SK-N-SH (cell line): Measurements from ENCODE around the gene MYO9B. TPM values are rescaled to one million over a fixed set of nuclear protein-coding genes. Genes with fewer than 3 reads are reported as not detected.

Experiments
- CTCF ChIA-PET: fragments of 300-600, 350-600 bp; formaldehyde crosslinking; extraction: SDS; loops from one replicate; lab custom pipeline; 2021; lab: Yijun Ruan, JAX
- POLR2A ChIA-PET: fragments of 350-600 bp; sonication (Branson Sonifier 250); formaldehyde crosslinking; extraction: SDS; loops from one replicate; lab custom pipeline; 2020; ENCODE audit warnings: antibody characterized with exemption, inconsistent platforms; lab: Yijun Ruan, JAX
- DNase-seq: peaks from one replicate; pipeline ENCODE4 v3.0.0; 2012
- H2AFZ ChIP-seq: fragments of 200-600 bp; sonication (generic); 2 replicates; pipeline ENCODE4 v1.8.1; 2016; ENCODE audit warnings: antibody characterized with exemption, mild to moderate bottlenecking, low read depth
- H3F3A ChIP-seq: fragments of 200-600 bp; sonication (generic); replicated peaks from 2 replicates; pipeline ENCODE3; 2016; ENCODE audit warnings: antibody characterized with exemption, mild to moderate bottlenecking; ENCODE audit not compliant: insufficient read depth
- H3K27ac ChIP-seq, 2 experiments: fragments of 200-500 bp in 1 of 2; fragments of 200-600 bp in 1 of 2; sonication (Bioruptor generic) in 1 of 2; sonication (generic), shearing (Covaris generic) in 1 of 2; 2 replicates each; pipeline versions ENCODE4 v1.5.1 to v1.6.1; 2014 to 2016; ENCODE audit warnings: low read depth in 2 of 2, inconsistent platforms in 1 of 2, low read length in 1 of 2, mild to moderate bottlenecking in 1 of 2, mixed read lengths in 1 of 2
- H3K27me3 ChIP-seq: fragments of 200-600 bp; sonication (generic), shearing (Covaris generic); 2 replicates; pipeline ENCODE4 v1.6.1; 2016; ENCODE audit warnings: mixed run types; ENCODE audit not compliant: insufficient read depth
- H3K36me3 ChIP-seq, 2 experiments: fragments of 200-500 bp in 1 of 2; fragments of 200-600 bp in 1 of 2; sonication (Bioruptor generic) in 1 of 2; sonication (generic) in 1 of 2; replicated peaks in 1 of 2; 2 replicates each; pipeline versions ENCODE3 to v1.5.1; 2014 to 2016; ENCODE audit warnings: low read length in 1 of 2, mild to moderate bottlenecking in 1 of 2; ENCODE audit not compliant: insufficient read depth in 2 of 2, control insufficient read depth in 1 of 2
- H3K4me1 ChIP-seq, 2 experiments: fragments of 200-500 bp in 1 of 2; fragments of 200-600 bp in 1 of 2; sonication (Bioruptor generic) in 1 of 2; sonication (generic), shearing (Covaris generic) in 1 of 2; 2 replicates each; pipeline versions ENCODE4 v1.5.1 to v1.6.1; 2014 to 2016; ENCODE audit warnings: low read depth in 1 of 2, low read length in 1 of 2, mixed run types in 1 of 2; ENCODE audit not compliant: insufficient read depth in 2 of 2, control insufficient read depth in 1 of 2
- H3K4me2 ChIP-seq: fragments of 200-600 bp; sonication (generic), shearing (Covaris generic); 2 replicates; pipeline ENCODE4 v1.6.1; 2017; ENCODE audit warnings: mixed run types
- H3K4me3 ChIP-seq, 2 experiments: fragments of 200-500 bp in 1 of 2; fragments of 200-600 bp in 1 of 2; sonication (Bioruptor generic) in 1 of 2; sonication (generic), shearing (Covaris generic) in 1 of 2; 2 replicates each; pipeline versions ENCODE4 v1.5.1 to v1.8.1; 2014 to 2016; ENCODE audit warnings: low read depth in 2 of 2, inconsistent platforms in 1 of 2, low read length in 1 of 2, mild to moderate bottlenecking in 1 of 2, mixed read lengths in 1 of 2, moderate library complexity in 1 of 2
- H3K79me2 ChIP-seq: fragments of 200-600 bp; sonication (generic); 2 replicates; pipeline ENCODE4 v1.8.1; 2017; ENCODE audit warnings: mild to moderate bottlenecking; ENCODE audit not compliant: insufficient read depth
- H3K9ac ChIP-seq: fragments of 200-600 bp; sonication (generic); 2 replicates; pipeline ENCODE4 v1.6.1; 2017; ENCODE audit warnings: mixed run types
- H3K9me2 ChIP-seq: fragments of 200-600 bp; sonication (generic); 2 replicates; pipeline ENCODE4 v1.6.1; 2017; ENCODE audit warnings: mixed run types
- H3K9me3 ChIP-seq: fragments of 200-600 bp; sonication (generic); 2 replicates; pipeline ENCODE4 v1.6.1; 2017; ENCODE audit warnings: mixed run types, mild to moderate bottlenecking, moderate library complexity
- H4K20me1 ChIP-seq: fragments of 200-600 bp; sonication (generic); 2 replicates; pipeline ENCODE4 v1.6.1; 2017; ENCODE audit warnings: mild to moderate bottlenecking, mixed run types; ENCODE audit not compliant: insufficient read depth
- ELF1 ChIP-seq: IDR thresholded peaks from 2 replicates; pipeline ENCODE4 v1.4.0; 2012
- EZH2phosphoT487 ChIP-seq: fragments of 200-600 bp; sonication (generic); IDR thresholded peaks from 2 replicates; pipeline ENCODE4 v1.6.1; 2017; ENCODE audit warnings: low read depth, mixed run types, mild to moderate bottlenecking, antibody characterized with exemption, moderate library complexity, borderline replicate concordance
- FOSL2 ChIP-seq: IDR thresholded peaks from 2 replicates; pipeline ENCODE4 v1.4.0; 2012; ENCODE audit warnings: low read depth, mild to moderate bottlenecking, moderate library complexity, borderline replicate concordance
- GABPA ChIP-seq: IDR thresholded peaks from 2 replicates; pipeline ENCODE4 v1.4.0; 2012; ENCODE audit warnings: low read depth, mild to moderate bottlenecking
- JUND ChIP-seq: IDR thresholded peaks from 2 replicates; pipeline ENCODE4 v1.4.0; 2012
- MEF2A ChIP-seq: IDR thresholded peaks from 2 replicates; pipeline ENCODE4 v1.4.0; 2012; ENCODE audit warnings: low read depth, borderline replicate concordance
- MXI1 ChIP-seq: IDR thresholded peaks from 2 replicates; pipeline ENCODE4 v1.6.1; 2012; ENCODE audit warnings: mild to moderate bottlenecking, low read depth, low read length, improper control_type of control experiment
- NRF1 ChIP-seq: IDR thresholded peaks from 2 replicates; pipeline ENCODE4 v1.6.1; 2012; ENCODE audit warnings: low read depth, mild to moderate bottlenecking, low read length
- POLR2AphosphoS5 ChIP-seq: IDR thresholded peaks from 2 replicates; pipeline ENCODE4 v1.6.1; 2012; ENCODE audit warnings: low read depth, low read length
- RAD21 ChIP-seq: IDR thresholded peaks from 2 replicates; pipeline ENCODE4 v1.6.1; 2012; ENCODE audit warnings: mild to moderate bottlenecking, low read length
- REST ChIP-seq: IDR thresholded peaks from 2 replicates; pipeline ENCODE4 v1.6.1; 2012; ENCODE audit warnings: mild to moderate bottlenecking, low read depth, low read length, moderate library complexity
- RFX5 ChIP-seq: IDR thresholded peaks from 2 replicates; pipeline ENCODE4 v1.6.1; 2012; ENCODE audit warnings: mild to moderate bottlenecking, improper control_type of control experiment, low read length
- TAF1 ChIP-seq: IDR thresholded peaks from 2 replicates; pipeline ENCODE4 v1.6.1; 2012; ENCODE audit warnings: low read depth, mild to moderate bottlenecking, low read length, moderate library complexity, borderline replicate concordance
- TCF12 ChIP-seq: IDR thresholded peaks from 2 replicates; pipeline ENCODE4 v1.4.0; 2012
- TEAD4 ChIP-seq: IDR thresholded peaks from 2 replicates; pipeline ENCODE4 v1.4.0; 2012; ENCODE audit warnings: mild to moderate bottlenecking, borderline replicate concordance; ENCODE audit not compliant: insufficient read depth
- YY1 ChIP-seq: IDR thresholded peaks from 2 replicates; pipeline ENCODE4 v1.4.0; 2012; ENCODE audit warnings: low read depth, mild to moderate bottlenecking
- WGBS: methylation state at CpG from one replicate; pipeline ENCODE4 v1.1.6; 2017; ENCODE audit warnings: low lambda C conversion rate; 5-methylcytosine and 5-hydroxymethylcytosine counted together
- polyA plus RNA-seq, 3 experiments: library from polyadenylated mRNA; depleted of rRNA; stranded (reverse); fragments of >200 nt; gene quantifications; 2 replicates each; pipeline ENCODE4 v1.2.3, GENCODE V29; 2012
- TF ChIP-seq, protein P1 (sequence below): IDR thresholded peaks from 2 replicates; pipeline ENCODE4 v1.4.0; 2012; ENCODE audit warnings: low read depth, borderline replicate concordance

The MYO9B gene
- polyA plus RNA-seq, 1 of the 3 experiments (the other 2 are of a cell fraction) = 37.6 TPM

- Histone ChIP-seq H3K9me2 (no peaks in the 10 kb centered on the region), H3K9me3 (no peaks in the 10 kb centered on the region), H3K79me2 (peaks cover 2% of the 10 kb centered on the region; the same call in 1 of the 2 replicates), H3F3A (peaks cover 9% of the 10 kb centered on the region), H3K4me1 (no peaks in the 10 kb centered on the region), H3K4me2 (no peak overlapping the region), H3K4me3 (no peak overlapping the region), H3K9ac (no peak overlapping the region)
- no peak for TF ChIP-seq FOSL2
- TF ChIP-seq EZH2phosphoT487 = no peak
- no peak for TF ChIP-seq NRF1
- no peak for TF ChIP-seq MXI1
- TF ChIP-seq JUND = no peak
- TF ChIP-seq TCF12 = no peak
- TF ChIP-seq TAF1 = no peak
- no peak for TF ChIP-seq REST
- no peak for TF ChIP-seq RAD21
- TF ChIP-seq POLR2AphosphoS5 = no peak
- TF ChIP-seq, protein P1, sequence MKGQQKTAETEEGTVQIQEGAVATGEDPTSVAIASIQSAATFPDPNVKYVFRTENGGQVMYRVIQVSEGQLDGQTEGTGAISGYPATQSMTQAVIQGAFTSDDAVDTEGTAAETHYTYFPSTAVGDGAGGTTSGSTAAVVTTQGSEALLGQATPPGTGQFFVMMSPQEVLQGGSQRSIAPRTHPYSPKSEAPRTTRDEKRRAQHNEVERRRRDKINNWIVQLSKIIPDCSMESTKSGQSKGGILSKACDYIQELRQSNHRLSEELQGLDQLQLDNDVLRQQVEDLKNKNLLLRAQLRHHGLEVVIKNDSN = no peak
- TF ChIP-seq TEAD4 = no peak
- TF ChIP-seq YY1 = no peak
- no peak for TF ChIP-seq ELF1
- TF ChIP-seq GABPA = no peak
- no peak for TF ChIP-seq MEF2A
- TF ChIP-seq RFX5 = no peak
- TF ChIP-seq, all 33 proteins: peak for 0
- Histone ChIP-seq H3K27me3 (no peaks in the 10 kb centered on the region), H3K27ac (no peak overlapping the region), H2AFZ (no peak overlapping the region), H4K20me1 (no peaks in the 10 kb centered on the region), H3K36me3 (peaks cover 20 to 67% of the 10 kb centered on the region in 2 experiments)
- 94% methylated on average over 8 of the region's 8 CpGs for WGBS
- DNase-seq = no peak
- CTCF ChIA-PET = no interaction called here
- POLR2A ChIA-PET = no interaction called here
Observed at GRCh38 chr19:17171874-17172273, 96.3 kb downstream of the MYO9B start.
